Activated naive CD4-positive, alpha-beta T cell treated with anti-CD3 and anti-CD28 coated beads for 36 hours (primary cell): Measurements from ENCODE around the gene GAN. TPM values are rescaled to one million over a fixed set of nuclear protein-coding genes. Genes with fewer than 3 reads are reported as not detected.
"Not testable (repeated sequence)": the region's sequence is repeated elsewhere in the genome, so short reads cannot be mapped to it uniquely, and the experiment has no call there.

Source experiments
- CTCF ChIA-PET: fragments of 350-600 bp; sonication (Branson Sonifier 250); formaldehyde crosslinking; loops from one replicate; lab custom pipeline; 2021; ENCODE audit warnings: antibody characterized with exemption; lab: Charles Lee
- DNase-seq: peaks from one replicate; pipeline ENCODE4 v3.0.0-alpha.2; 2020
- H3K27ac Mint-ChIP-seq: one replicate; pipeline ENCODE4 v1.8.0; 2021; ENCODE audit warnings: mild to moderate bottlenecking, mixed read lengths
- H3K27me3 Mint-ChIP-seq: one replicate; pipeline ENCODE4 v1.8.0; 2021; ENCODE audit warnings: low read depth, mixed read lengths
- H3K36me3 Mint-ChIP-seq: one replicate; pipeline ENCODE4 v1.8.0; 2021; ENCODE audit warnings: low read depth, mixed read lengths
- H3K4me1 Mint-ChIP-seq: one replicate; pipeline ENCODE4 v1.8.0; 2021; ENCODE audit warnings: low read depth, mixed read lengths
- H3K4me3 Mint-ChIP-seq: one replicate; pipeline ENCODE4 v1.8.0; 2021; ENCODE audit warnings: mild to moderate bottlenecking, moderate library complexity, mixed read lengths
- H3K9me3 Mint-ChIP-seq: one replicate; pipeline ENCODE4 v1.8.0; 2021; ENCODE audit warnings: mixed read lengths
- intact Hi-C: fragments of 100-400 bp; cut with micrococcal nuclease; formaldehyde crosslinking; loops from one replicate; pipeline ENCODE4 v1.15.1; 2023
- total RNA-seq, 2 experiments: library from RNA; stranded (reverse); gene quantifications; one replicate each; pipeline ENCODE4 v1.2.3, GENCODE V29; 2021

Gene GAN
- total RNA-seq, 2 experiments from 2014 or later = 10.6 to 11.3 TPM

- CTCF ChIA-PET = interaction anchor here (0.6 to 4.3 kb wide), 9 partner anchors 10 to 325 kb away, joined by 3 to 36 read pairs (median 5); no protein-coding TSS in a partner anchor
- H3K9me3 Mint-ChIP-seq, H3K4me3 Mint-ChIP-seq, H3K27me3 Mint-ChIP-seq, H3K36me3 Mint-ChIP-seq, H3K4me1 Mint-ChIP-seq, DNase-seq, H3K27ac Mint-ChIP-seq: not testable (repeated sequence)
- intact Hi-C loops = loop anchor here (10.0 kb wide), 1 partner anchor 470 kb away; no protein-coding TSS in a partner anchor
These were observed 90.2 kb downstream of the GAN start for GRCh38 chr16:81405002-81405401.

GRCh38 chr16:81405702-81406113 is 90.9 kb downstream of the GAN start:
- DNase-seq = no peak
- CTCF ChIA-PET = interaction anchor here (3.8 to 4.3 kb wide), 2 partner anchors 217 to 318 kb away, joined by 18 to 36 read pairs; no protein-coding TSS in a partner anchor

GRCh38 chr16:81408409-81408950 is 93.7 kb downstream of the GAN start:
- no peak for DNase-seq
- Mint-ChIP-seq H3K9me3 (no peaks in the 10 kb centered on the region), H3K4me3 (no peak overlapping the region), H3K27ac (no peak overlapping the region), H3K27me3 (no peaks in the 10 kb centered on the region), H3K36me3 (no peaks in the 10 kb centered on the region), H3K4me1 (no peaks in the 10 kb centered on the region)
- CTCF ChIA-PET = no interaction called here
- intact Hi-C loops = loop anchor here (10.0 kb wide), 1 partner anchor 466 kb away; no protein-coding TSS in a partner anchor

More at GRCh38 chr16:81405702-81406113, 90.9 kb downstream of the GAN start:
- Mint-ChIP-seq H3K4me3 (no peak overlapping the region), H3K9me3 (no peaks in the 10 kb centered on the region), H3K27me3 (no peaks in the 10 kb centered on the region), H3K4me1 (no peaks in the 10 kb centered on the region), H3K27ac (no peak overlapping the region), H3K36me3 (no peaks in the 10 kb centered on the region)
- intact Hi-C loops = loop anchor here (10.0 kb wide), 1 partner anchor 469 kb away; no protein-coding TSS in a partner anchor

DNA sequence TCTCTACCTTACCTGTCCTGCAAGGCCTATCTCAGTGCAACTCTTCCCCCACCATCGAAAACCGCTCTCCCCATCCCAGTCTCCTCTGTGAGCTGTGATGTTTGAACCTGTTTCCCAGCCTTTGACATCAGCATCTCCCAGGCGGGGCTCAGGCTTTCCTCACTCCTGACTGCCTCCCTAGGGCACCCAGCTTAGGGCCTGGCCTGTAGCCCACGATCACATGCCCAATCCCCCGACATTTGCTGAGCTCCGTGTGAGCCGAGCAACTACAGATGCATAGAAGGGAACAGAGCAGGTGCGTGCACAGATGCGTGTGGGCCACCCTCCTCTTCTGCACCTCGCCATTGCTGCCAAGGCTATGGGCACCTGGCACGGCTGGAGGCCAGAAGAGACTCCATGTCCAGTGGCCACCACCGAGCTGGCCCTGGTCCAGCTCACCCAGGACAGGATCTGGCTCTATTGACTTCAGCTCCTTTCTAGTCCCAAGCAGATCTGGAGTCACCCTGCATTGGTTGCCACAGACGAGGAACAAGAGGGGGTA is 94.3 kb downstream of the GAN start:
- H3K27me3 Mint-ChIP-seq = no peaks in the 10 kb centered on the region
- no peaks in the 10 kb centered on the region for H3K9me3 Mint-ChIP-seq
- intact Hi-C loops = loop anchor here (10.0 kb wide), 1 partner anchor 466 kb away; no protein-coding TSS in a partner anchor
- no peak overlapping the region for H3K27ac Mint-ChIP-seq
- CTCF ChIA-PET = no interaction called here
- H3K4me1 Mint-ChIP-seq = no peaks in the 10 kb centered on the region
- no peak overlapping the region for H3K4me3 Mint-ChIP-seq
- no peak for DNase-seq
- no peaks in the 10 kb centered on the region for H3K36me3 Mint-ChIP-seq

GRCh38 chr16:81410643-81411293 is 96.0 kb downstream of the GAN start:
- H3K27me3 Mint-ChIP-seq = no peaks in the 10 kb centered on the region
- intact Hi-C loops = no loop called here

DNA sequence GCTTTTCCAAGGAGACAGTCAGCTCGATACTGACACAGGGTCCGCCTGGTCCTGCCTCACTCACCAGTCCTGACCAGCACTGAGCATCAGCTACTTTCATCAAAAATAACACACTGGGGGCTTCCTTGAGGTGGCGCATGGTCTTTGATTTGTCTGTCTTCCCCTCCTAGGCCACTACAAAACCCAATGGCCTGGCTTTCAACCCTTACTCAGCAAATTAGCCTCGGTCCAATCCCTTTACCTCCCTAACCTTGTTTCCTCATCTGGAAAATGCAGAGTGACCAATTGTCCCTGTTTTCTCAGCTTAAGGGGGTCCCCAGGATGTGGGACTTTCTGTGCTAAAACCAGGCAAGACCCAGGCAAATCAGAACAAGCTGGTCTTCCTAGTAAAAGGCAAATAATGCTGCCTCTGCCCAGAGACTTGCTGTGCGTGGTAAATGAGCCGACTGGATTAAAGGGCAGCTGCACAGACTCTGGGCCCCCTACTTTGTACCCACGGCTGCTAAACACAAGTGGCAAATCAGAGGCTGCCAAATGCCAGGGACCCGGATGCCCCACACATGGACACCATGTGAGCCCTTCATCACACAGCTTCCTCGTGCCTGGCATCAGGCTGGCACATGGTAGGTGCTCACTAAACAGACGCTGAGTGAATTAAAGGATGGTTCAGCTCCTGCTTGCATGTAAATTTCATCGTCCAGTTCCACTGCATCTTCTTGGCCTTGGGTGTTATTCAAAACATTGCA is 98.7 kb downstream of the GAN start:
- Mint-ChIP-seq H3K9me3 (no peaks in the 10 kb centered on the region), H3K4me3 (no peak overlapping the region), H3K4me1 (peaks cover 5% of the 10 kb centered on the region), H3K27ac (no peak overlapping the region), H3K27me3 (no peaks in the 10 kb centered on the region), H3K36me3 (no peaks in the 10 kb centered on the region)
- intact Hi-C loops = no loop called here
- CTCF ChIA-PET = interaction anchor here (1.0 kb wide), 1 partner anchor 284 kb away, joined by 3 read pairs; no protein-coding TSS in a partner anchor
- no peak for DNase-seq

More at GRCh38 chr16:81410643-81411293, 96.0 kb downstream of the GAN start:
- Mint-ChIP-seq H3K9me3 (no peaks in the 10 kb centered on the region), H3K27ac (no peak overlapping the region), H3K4me1 (peaks cover 5% of the 10 kb centered on the region), H3K36me3 (no peaks in the 10 kb centered on the region), H3K4me3 (no peak overlapping the region)
- no peak for DNase-seq
- CTCF ChIA-PET = interaction anchor here (0.6 to 1.0 kb wide), 3 partner anchors 303 to 449 kb away, joined by 3 to 4 read pairs (median 3); no protein-coding TSS in a partner anchor

DNA sequence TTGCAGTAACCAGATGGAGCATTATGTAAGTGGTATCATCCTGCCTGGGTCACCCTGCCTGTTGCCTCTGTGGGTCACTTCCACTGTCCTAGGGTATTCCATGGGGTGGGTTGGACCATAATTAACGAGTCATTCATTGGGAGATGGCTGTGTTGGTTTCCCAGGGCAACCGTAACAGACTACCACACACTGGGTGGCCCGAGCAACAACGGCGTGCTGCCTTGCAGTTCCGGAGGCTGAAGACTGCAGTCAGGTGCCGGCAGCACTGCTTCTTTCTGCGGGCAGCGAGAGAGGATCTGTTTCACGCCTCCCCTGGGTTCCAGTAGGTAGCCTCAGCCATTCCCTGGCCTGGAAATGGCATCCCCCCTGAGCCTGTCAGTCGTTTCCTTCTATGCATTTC is 101.0 kb downstream of the GAN start:
- Mint-ChIP-seq H3K4me1 (peaks cover 5% of the 10 kb centered on the region), H3K27me3 (no peaks in the 10 kb centered on the region), H3K36me3 (no peaks in the 10 kb centered on the region), H3K4me3 (no peak overlapping the region), H3K27ac (no peak overlapping the region), H3K9me3 (no peaks in the 10 kb centered on the region)
- intact Hi-C loops = no loop called here
- CTCF ChIA-PET = interaction anchor here (0.7 kb wide), 1 partner anchor 156 kb away, joined by 7 read pairs; no protein-coding TSS in a partner anchor
- DNase-seq = no peak

DNA sequence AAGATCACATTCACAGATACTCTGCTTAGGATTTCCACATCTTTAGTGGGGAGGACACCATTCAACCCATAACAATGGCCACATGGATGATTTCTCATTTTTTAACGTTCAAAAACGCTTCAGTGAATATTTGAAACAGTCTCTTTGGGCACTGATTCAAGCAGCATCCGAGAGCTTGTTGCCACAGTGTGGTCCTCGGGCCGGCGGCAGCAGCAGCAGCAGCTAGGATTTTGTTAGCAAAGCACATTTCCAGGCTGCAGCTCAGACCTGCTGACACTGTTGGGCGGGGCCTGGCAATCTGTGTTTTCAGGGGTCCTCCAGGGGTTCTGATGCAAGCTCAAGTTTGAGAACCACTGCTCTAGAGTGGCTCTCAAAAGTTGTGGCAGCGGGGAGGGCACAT is 102.0 kb downstream of the GAN start:
- Mint-ChIP-seq H3K36me3 (no peaks in the 10 kb centered on the region), H3K4me1 (peaks cover 5% of the 10 kb centered on the region), H3K4me3 (no peak overlapping the region), H3K27me3 (no peaks in the 10 kb centered on the region), H3K9me3 (no peaks in the 10 kb centered on the region), H3K27ac (no peak overlapping the region)
- intact Hi-C loops = no loop called here
- CTCF ChIA-PET = no interaction called here
- no peak for DNase-seq

GRCh38 chr16:81417210-81417609 is 102.4 kb downstream of the GAN start:
- intact Hi-C loops = no loop called here
- no peaks in the 10 kb centered on the region for H3K36me3 Mint-ChIP-seq
- H3K27ac Mint-ChIP-seq = no peak overlapping the region
- CTCF ChIA-PET = interaction anchor here (0.7 kb wide), 1 partner anchor 106 kb away, joined by 3 read pairs; no protein-coding TSS in a partner anchor
- no peak overlapping the region for H3K4me3 Mint-ChIP-seq
- H3K27me3 Mint-ChIP-seq = no peaks in the 10 kb centered on the region
- DNase-seq = no peak
- H3K9me3 Mint-ChIP-seq = no peaks in the 10 kb centered on the region
- H3K4me1 Mint-ChIP-seq = peaks cover 5% of the 10 kb centered on the region

- Mint-ChIP-seq H3K27ac (no peak overlapping the region), H3K9me3 (no peaks in the 10 kb centered on the region), H3K27me3 (no peaks in the 10 kb centered on the region), H3K4me3 (no peak overlapping the region), H3K4me1 (peaks cover 7% of the 10 kb centered on the region), H3K36me3 (no peaks in the 10 kb centered on the region)
- intact Hi-C loops = no loop called here
- DNase-seq = no peak
- CTCF ChIA-PET = interaction anchor here (0.6 kb wide), 2 partner anchors 262 to 489 kb away, joined by 3 read pairs; no protein-coding TSS in a partner anchor
These were observed 105.0 kb downstream of the GAN start for GRCh38 chr16:81419806-81420205.

- no peaks in the 10 kb centered on the region for H3K36me3 Mint-ChIP-seq
- intact Hi-C loops = loop anchor here (1.0 kb wide), 1 partner anchor 49 kb away; no protein-coding TSS in a partner anchor
- H3K9me3 Mint-ChIP-seq = no peaks in the 10 kb centered on the region
- peaks cover 9% of the 10 kb centered on the region for H3K4me1 Mint-ChIP-seq
- DNase-seq = no peak
- H3K27me3 Mint-ChIP-seq = no peaks in the 10 kb centered on the region
- CTCF ChIA-PET = interaction anchor here (1.2 kb wide), 1 partner anchor 17 kb away, joined by 3 read pairs; no protein-coding TSS in a partner anchor
- no peak overlapping the region for H3K27ac Mint-ChIP-seq
- no peak overlapping the region for H3K4me3 Mint-ChIP-seq
These were observed 106.4 kb downstream of the GAN start for GRCh38 chr16:81421126-81421525.

- no peak for DNase-seq
- CTCF ChIA-PET = interaction anchor here (1.2 kb wide), 1 partner anchor 18 kb away, joined by 3 read pairs; no protein-coding TSS in a partner anchor
- Mint-ChIP-seq H3K4me3 (no peak overlapping the region), H3K4me1 (peaks cover 9% of the 10 kb centered on the region), H3K27me3 (no peaks in the 10 kb centered on the region), H3K27ac (no peak overlapping the region), H3K9me3 (no peaks in the 10 kb centered on the region), H3K36me3 (no peaks in the 10 kb centered on the region)
- intact Hi-C loops = loop anchor here (1.0 kb wide), 1 partner anchor 49 kb away; no protein-coding TSS in a partner anchor
These were observed 106.8 kb downstream of the GAN start for GRCh38 chr16:81421536-81421935.
